B cell (primary cell): ENCODE results near the gene POLD2.

Source experiments
- EZH2 ChIP-seq: IDR thresholded peaks from 2 replicates; pipeline ENCODE4 v1.6.1; 2012; ENCODE audit warnings: borderline replicate concordance, low read depth, mild to moderate bottlenecking, moderate library complexity, low read length; ENCODE audit not compliant: insufficient read depth, poor library complexity, severe bottlenecking
- TF ChIP-seq, protein P1 (sequence below): fragments of 200-600 bp; IDR thresholded peaks from one replicate; pipeline ENCODE4 v1.8.0; 2022; ENCODE audit warnings: antibody characterized with exemption, mild to moderate bottlenecking

DNA sequence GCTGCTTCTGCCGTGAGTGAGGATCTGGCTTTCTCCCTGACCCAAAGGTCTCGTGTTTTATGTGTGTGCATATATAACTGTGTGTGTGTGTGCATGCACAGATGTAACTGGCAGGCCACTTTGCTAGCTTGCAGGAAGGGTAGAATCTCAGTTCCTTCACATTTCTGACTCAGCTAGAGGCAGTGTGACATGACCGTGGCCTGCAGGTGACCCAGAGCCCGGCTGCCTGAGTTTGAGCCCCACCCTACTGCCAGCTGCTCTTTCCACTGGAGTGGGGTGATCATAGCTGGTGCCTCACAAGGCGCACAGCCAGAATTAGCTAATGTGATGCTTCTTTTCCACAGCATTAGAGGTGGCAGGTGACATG, 27.1 kb upstream of the POLD2 start:
- TF ChIP-seq, protein P1, sequence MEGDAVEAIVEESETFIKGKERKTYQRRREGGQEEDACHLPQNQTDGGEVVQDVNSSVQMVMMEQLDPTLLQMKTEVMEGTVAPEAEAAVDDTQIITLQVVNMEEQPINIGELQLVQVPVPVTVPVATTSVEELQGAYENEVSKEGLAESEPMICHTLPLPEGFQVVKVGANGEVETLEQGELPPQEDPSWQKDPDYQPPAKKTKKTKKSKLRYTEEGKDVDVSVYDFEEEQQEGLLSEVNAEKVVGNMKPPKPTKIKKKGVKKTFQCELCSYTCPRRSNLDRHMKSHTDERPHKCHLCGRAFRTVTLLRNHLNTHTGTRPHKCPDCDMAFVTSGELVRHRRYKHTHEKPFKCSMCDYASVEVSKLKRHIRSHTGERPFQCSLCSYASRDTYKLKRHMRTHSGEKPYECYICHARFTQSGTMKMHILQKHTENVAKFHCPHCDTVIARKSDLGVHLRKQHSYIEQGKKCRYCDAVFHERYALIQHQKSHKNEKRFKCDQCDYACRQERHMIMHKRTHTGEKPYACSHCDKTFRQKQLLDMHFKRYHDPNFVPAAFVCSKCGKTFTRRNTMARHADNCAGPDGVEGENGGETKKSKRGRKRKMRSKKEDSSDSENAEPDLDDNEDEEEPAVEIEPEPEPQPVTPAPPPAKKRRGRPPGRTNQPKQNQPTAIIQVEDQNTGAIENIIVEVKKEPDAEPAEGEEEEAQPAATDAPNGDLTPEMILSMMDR = no peak
- no peak for TF ChIP-seq EZH2
